Measurements from ENCODE around the gene DAD1. TPM values are rescaled to one million over a fixed set of nuclear protein-coding genes. Genes with fewer than 3 reads are reported as not detected.
"Not testable (repeated sequence)": the region's sequence is repeated elsewhere in the genome, so short reads cannot be mapped to it uniquely, and the experiment has no call there.

Gene DAD1
- total RNA-seq, 1 donor from 2014 or later, result 145 TPM

DNA sequence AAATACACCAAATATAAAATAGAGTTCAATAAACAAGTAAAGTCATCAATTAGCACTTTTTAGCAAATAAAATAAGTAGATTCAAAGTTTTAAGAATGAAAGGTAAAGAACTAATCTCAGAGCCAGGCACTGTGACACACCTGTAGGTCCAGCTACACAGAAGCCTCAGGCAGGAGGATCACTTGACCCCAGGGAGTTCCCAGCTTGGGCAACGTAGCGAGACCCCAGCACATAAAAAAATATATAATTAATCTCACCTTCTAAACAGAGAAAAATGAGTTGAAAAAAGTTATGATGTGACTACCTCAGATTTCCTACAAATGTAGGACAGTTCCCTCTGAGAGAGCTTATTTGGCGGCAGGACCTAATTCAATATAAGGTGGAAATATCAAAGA, 19.3 kb downstream of the DAD1 start:
- intact Hi-C loops (cut with DNase I), result loop anchor here (10.0 kb wide), 2 partner anchors 85 to 145 kb away; no protein-coding TSS in a partner anchor
- Histone ChIP-seq H3K4me3 (no peak overlapping the region), H3K27me3 (no peaks in the 10 kb centered on the region), H3K36me3 (peaks cover 0 to 32% of the 10 kb centered on the region in 2 donors), H3K27ac (peak overlapping the region; percentile 47), H3K4me1 (peaks cover 37% of the 10 kb centered on the region), H3K9me3 (no peaks in the 10 kb centered on the region)
- TF ChIP-seq POLR2A (IDR thresholded peaks at IDR 0.05), result no peak
- TF ChIP-seq CTCF (IDR thresholded peaks at IDR 0.05), result no peak
- TF ChIP-seq POLR2AphosphoS5 (IDR thresholded peaks at IDR 0.05; ENCODE audit: insufficient read depth in 1 of 2, low read depth in 1 of 2), result no peak
- DNase-seq (ENCODE audit: extremely low spot score in 2 of 2), result no peak

DNA sequence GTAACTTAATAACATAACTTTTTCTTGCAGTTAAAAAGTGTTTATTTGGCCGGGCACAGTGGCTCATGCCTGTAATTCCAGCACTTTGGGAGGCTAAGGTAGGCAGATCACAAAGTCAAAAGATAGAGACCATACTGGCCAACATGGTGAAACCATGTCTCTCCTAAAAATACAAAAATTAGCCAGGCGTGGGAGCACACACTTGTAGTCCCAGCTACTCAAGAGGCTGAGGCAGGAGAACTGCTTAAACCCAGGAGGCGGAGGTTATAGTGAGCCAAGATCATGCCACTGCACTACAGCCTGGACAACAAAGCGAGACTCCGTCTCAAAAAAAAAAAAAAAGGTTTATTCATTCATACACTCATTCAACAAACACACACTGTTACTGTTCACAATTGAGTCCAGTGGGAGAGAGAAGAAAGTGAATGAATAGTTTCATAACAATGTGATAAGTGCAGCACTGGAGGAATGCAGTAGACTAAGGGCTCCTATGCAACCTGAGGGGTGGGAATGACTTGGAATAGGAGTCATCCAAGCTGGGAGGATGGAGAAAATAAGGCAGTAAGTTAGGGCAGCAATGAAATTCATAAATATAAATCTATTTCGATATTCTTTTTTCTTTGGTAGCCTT, 19.8 kb downstream of the DAD1 start:
- no peaks in the 10 kb centered on the region for H3K9me3 ChIP-seq
- peak overlapping the region; percentile 47 for H3K27ac ChIP-seq
- no peak overlapping the region for H3K4me3 ChIP-seq
- no peak for DNase-seq (ENCODE audit: extremely low spot score in 2 of 2)
- no peak for TF ChIP-seq POLR2A (IDR thresholded peaks at IDR 0.05)
- intact Hi-C loops (cut with DNase I), result loop anchor here (10.0 kb wide), 1 partner anchor 146 kb away; no protein-coding TSS in a partner anchor
- no peaks in the 10 kb centered on the region for H3K27me3 ChIP-seq
- H3K36me3 ChIP-seq, result peaks cover 0 to 32% of the 10 kb centered on the region in 2 donors
- H3K4me1 ChIP-seq, result peaks cover 42% of the 10 kb centered on the region

DNA sequence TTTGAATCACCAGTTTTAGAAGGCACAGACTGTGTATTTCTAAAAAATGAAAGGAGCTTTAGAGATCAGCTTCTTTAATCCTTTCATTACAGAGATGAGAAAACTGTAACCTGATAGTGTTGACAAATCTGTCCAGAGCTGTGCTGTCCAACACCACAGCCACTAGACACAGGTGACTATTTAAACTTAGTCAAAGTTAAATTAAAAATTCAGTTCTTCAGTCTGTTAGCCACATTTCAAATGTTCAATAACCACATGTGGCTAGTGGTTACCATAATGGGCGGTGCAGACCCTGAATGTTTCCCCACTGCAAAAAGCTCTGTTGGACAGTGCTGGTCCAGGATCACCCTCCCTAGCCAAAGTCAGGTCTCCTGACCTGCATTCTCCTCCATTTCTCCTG, 21.6 kb downstream of the DAD1 start:
- peaks cover 0 to 19% of the 10 kb centered on the region in 2 donors for H3K36me3 ChIP-seq
- H3K27me3 ChIP-seq, result no peaks in the 10 kb centered on the region
- no peaks in the 10 kb centered on the region for H3K9me3 ChIP-seq
- peaks cover 53% of the 10 kb centered on the region for H3K4me1 ChIP-seq
- intact Hi-C loops (cut with DNase I), result loop anchor here (10.0 kb wide), 1 partner anchor 147 kb away; no protein-coding TSS in a partner anchor
- DNase-seq (ENCODE audit: extremely low spot score in 2 of 2), result no peak
- H3K4me3 ChIP-seq, result no peak overlapping the region
- TF ChIP-seq CTCF (IDR thresholded peaks at IDR 0.05) (no peak), POLR2A (IDR thresholded peaks at IDR 0.05) (no peak), POLR2AphosphoS5 (IDR thresholded peaks at IDR 0.05; ENCODE audit: insufficient read depth in 1 of 2, low read depth in 1 of 2) (no peak)
- peak overlapping the region; percentile 36 for H3K27ac ChIP-seq

DNA sequence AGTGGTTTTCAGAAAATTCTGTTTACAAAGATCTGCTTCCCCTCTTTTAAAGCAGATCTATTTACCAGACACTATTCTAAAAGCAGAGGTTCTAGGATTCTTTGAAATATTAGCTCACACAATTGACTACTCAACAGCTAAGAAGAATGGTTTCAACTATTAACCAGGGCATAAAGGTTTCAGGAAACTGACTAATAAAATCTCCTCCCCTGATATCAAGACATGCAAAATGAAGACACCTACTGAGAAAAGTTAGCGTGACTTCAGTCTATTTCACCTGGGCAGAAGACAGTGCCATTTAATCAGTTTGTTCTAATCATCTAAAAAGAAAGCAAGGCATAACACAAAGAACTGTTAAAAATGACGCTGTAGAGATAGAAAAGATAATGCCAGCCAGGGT, 22.2 kb downstream of the DAD1 start:
- Histone ChIP-seq H3K27ac (peak overlapping the region; percentile 36), H3K4me3 (no peak overlapping the region), H3K4me1 (peaks cover 56% of the 10 kb centered on the region), H3K9me3 (no peaks in the 10 kb centered on the region), H3K27me3 (no peaks in the 10 kb centered on the region), H3K36me3 (peaks cover 0 to 13% of the 10 kb centered on the region in 2 donors)
- no peak for DNase-seq (ENCODE audit: extremely low spot score in 2 of 2)
- TF ChIP-seq POLR2A (IDR thresholded peaks at IDR 0.05), result no peak
- TF ChIP-seq POLR2AphosphoS5 (IDR thresholded peaks at IDR 0.05; ENCODE audit: insufficient read depth in 1 of 2, low read depth in 1 of 2), result no peak
- no peak for TF ChIP-seq CTCF (IDR thresholded peaks at IDR 0.05)
- intact Hi-C loops (cut with DNase I), result loop anchor here (10.0 kb wide), 1 partner anchor 148 kb away; no protein-coding TSS in a partner anchor

- H3K27me3 ChIP-seq; DNase-seq (ENCODE audit: extremely low spot score in 2 of 2); H3K36me3 ChIP-seq; H3K4me3 ChIP-seq; H3K9me3 ChIP-seq: not testable (repeated sequence)
- intact Hi-C loops (cut with DNase I), result loop anchor here (10.0 kb wide), 1 partner anchor 149 kb away; no protein-coding TSS in a partner anchor
- Histone ChIP-seq H3K27ac (peak overlapping the region; percentile 36), H3K4me1 (peaks cover 57% of the 10 kb centered on the region)
Observed at GRCh38 chr14:22566266-22566665, 22.8 kb downstream of the DAD1 start.

DNA sequence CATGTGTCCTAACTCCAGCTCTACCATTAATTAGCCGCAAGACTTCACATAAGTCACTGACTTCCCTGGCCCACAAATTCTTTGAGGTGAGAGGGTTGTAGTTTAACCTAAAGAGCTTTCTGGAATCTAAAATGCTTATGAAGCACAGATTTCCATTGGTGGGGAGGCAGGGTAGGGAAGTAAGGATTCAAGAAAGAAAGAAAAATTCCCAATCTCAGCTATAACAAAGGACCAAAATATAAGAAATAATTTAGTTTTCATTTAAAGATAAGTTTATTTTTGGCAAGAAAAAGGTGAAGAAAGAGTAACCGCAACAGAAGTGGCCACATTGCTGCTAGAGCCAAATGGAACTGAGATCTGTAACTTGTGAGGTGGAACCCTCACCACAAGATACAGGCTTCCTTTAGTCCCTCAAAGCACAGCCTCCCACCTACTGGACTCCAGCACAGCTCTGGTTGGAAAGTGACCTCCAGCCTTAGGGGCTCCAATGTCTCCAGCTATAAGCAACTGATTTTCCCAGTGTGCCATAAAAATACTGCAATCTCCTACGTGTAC, 23.6 kb downstream of the DAD1 start:
- Histone ChIP-seq H3K27ac (peak overlapping the region; percentile 36), H3K4me3 (no peak overlapping the region), H3K36me3 (peaks cover 0 to 10% of the 10 kb centered on the region in 2 donors), H3K9me3 (no peaks in the 10 kb centered on the region), H3K27me3 (no peaks in the 10 kb centered on the region), H3K4me1 (peaks cover 51% of the 10 kb centered on the region)
- no peak for DNase-seq (ENCODE audit: extremely low spot score in 2 of 2)
- intact Hi-C loops (cut with DNase I), result loop anchor here (10.0 kb wide), 1 partner anchor 149 kb away; no protein-coding TSS in a partner anchor
- TF ChIP-seq POLR2A (IDR thresholded peaks at IDR 0.05), result no peak
